PC-9 (cell line): ENCODE data around the gene RFLNA.

Source experiments
- EZH2 ChIP-seq: fragments of 200-600 bp; sonication (generic); IDR thresholded peaks from 2 replicates; pipeline ENCODE4 v1.8.0; 2017; ENCODE audit warnings: antibody characterized with exemption, low read depth
- TF ChIP-seq, protein P1 (sequence below): fragments of 200-600 bp; sonication (generic); conservative IDR thresholded peaks from 2 replicates; pipeline ENCODE4 v1.6.1; 2017; ENCODE audit warnings: mixed run types, antibody characterized with exemption, mild to moderate bottlenecking, moderate library complexity

DNA sequence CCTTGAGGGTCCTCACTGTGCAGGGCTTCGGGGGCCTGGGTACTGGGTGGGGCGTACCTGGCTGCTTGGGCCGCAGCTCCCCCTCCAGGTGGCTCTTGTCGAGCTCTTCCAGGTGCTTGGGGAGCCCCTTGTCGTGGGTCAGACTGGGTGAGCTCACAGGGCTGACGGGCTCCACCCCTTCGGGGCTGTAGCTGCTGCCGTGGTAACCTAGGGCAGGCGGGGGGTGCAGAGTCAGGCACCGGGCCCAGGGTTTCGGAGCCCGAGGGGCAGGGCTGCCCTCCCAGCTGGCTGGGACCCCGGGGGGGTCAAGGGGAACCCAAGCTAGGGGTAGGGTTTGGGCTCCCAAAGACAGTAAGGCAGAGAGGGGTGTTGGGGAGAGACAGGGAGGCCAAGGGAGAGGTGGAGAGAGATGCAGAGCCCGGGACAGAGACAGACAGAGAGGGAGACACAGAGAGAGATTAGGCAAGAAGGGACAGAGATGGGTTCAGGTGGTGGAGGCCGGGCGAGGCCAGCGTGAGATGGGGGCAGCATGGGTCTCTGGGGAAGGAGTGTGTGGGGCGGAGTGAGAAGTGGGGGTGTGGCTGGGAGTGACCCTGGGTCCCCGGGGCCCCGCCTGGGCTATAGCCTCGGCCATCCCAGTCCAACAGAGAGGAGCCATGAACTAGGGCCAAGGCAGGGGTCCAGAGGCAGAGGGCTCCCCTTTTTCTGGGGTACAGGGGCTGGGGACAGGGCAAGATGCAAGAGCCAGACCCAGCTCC lies 40.7 kb downstream of the RFLNA start:
- no peak for TF ChIP-seq EZH2
- TF ChIP-seq, protein P1, sequence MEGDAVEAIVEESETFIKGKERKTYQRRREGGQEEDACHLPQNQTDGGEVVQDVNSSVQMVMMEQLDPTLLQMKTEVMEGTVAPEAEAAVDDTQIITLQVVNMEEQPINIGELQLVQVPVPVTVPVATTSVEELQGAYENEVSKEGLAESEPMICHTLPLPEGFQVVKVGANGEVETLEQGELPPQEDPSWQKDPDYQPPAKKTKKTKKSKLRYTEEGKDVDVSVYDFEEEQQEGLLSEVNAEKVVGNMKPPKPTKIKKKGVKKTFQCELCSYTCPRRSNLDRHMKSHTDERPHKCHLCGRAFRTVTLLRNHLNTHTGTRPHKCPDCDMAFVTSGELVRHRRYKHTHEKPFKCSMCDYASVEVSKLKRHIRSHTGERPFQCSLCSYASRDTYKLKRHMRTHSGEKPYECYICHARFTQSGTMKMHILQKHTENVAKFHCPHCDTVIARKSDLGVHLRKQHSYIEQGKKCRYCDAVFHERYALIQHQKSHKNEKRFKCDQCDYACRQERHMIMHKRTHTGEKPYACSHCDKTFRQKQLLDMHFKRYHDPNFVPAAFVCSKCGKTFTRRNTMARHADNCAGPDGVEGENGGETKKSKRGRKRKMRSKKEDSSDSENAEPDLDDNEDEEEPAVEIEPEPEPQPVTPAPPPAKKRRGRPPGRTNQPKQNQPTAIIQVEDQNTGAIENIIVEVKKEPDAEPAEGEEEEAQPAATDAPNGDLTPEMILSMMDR: no peak
